SU-DHL-6 (cell line): ENCODE results near the gene CDH13.

ENCODE experiments used
- H2AFZ ChIP-seq: fragments of 200-600 bp; sonication (generic); 2 replicates; pipeline ENCODE4 v1.6.1; 2014; ENCODE audit warnings: low read depth, mild to moderate bottlenecking, moderate library complexity, mixed read lengths, antibody characterized with exemption, low read length; ENCODE audit not compliant: severe bottlenecking
- H3F3A ChIP-seq: fragments of 200-600 bp; shearing (Covaris generic); 2 replicates; pipeline ENCODE4 v1.6.0; 2016; ENCODE audit warnings: antibody characterized with exemption, mild to moderate bottlenecking; ENCODE audit not compliant: insufficient read depth
- H3K27ac ChIP-seq: fragments of 200-600 bp; sonication (generic); 2 replicates; pipeline ENCODE4 v1.5.1; 2016; ENCODE audit warnings: low read depth, mild to moderate bottlenecking, low read length, moderate library complexity, mixed read lengths
- H3K27me3 ChIP-seq: fragments of 200-600 bp; sonication (generic), shearing (Covaris generic); 2 replicates; pipeline ENCODE4 v1.6.0; 2014; ENCODE audit warnings: mild to moderate bottlenecking, low read length
- H3K36me3 ChIP-seq: fragments of 200-600 bp; sonication (generic); 2 replicates; pipeline ENCODE4 v1.6.1; 2014; ENCODE audit warnings: mild to moderate bottlenecking, low read length, mixed read lengths
- H3K4me2 ChIP-seq: fragments of 300-600, 200-600 bp; shearing (Covaris generic), sonication (generic); 2 replicates; pipeline ENCODE4 v1.6.0; 2014; ENCODE audit warnings: low read length, low read depth, mild to moderate bottlenecking; ENCODE audit not compliant: poor library complexity, severe bottlenecking
- H3K4me3 ChIP-seq: fragments of 200-600 bp; sonication (generic); 2 replicates; pipeline ENCODE4 v1.5.1; 2014; ENCODE audit warnings: antibody characterized with exemption, low read length, mild to moderate bottlenecking, mixed read lengths; ENCODE audit not compliant: insufficient read depth, poor library complexity, severe bottlenecking
- H3K79me2 ChIP-seq: fragments of 200-600 bp; sonication (generic); 2 replicates; pipeline ENCODE4 v1.6.1; 2014; ENCODE audit warnings: mild to moderate bottlenecking, low read length, moderate library complexity; ENCODE audit not compliant: insufficient read depth
- H3K9ac ChIP-seq: fragments of 200-600 bp; sonication (generic); 2 replicates; pipeline ENCODE4 v1.7.0; 2014; ENCODE audit warnings: mild to moderate bottlenecking, low read length
- H3K9me2 ChIP-seq: fragments of 200-600 bp; sonication (generic); replicated peaks from 2 replicates; pipeline ENCODE4 v1.6.1; 2014; ENCODE audit warnings: low read length; ENCODE audit not compliant: insufficient read depth
- H3K9me3 ChIP-seq: fragments of 200-600 bp; sonication (generic); 2 replicates; pipeline ENCODE4 v1.6.1; 2014; ENCODE audit warnings: low read length, mixed read lengths; ENCODE audit not compliant: insufficient read depth
- H4K20me1 ChIP-seq: fragments of 200-600 bp; sonication (generic); 2 replicates; pipeline ENCODE4 v1.6.1; 2014; ENCODE audit warnings: low read depth, mild to moderate bottlenecking, antibody characterized with exemption, low read length, moderate library complexity, mixed read lengths
- CTCF ChIP-seq: fragments of 200-600 bp; sonication (generic); IDR thresholded peaks from one replicate; pipeline ENCODE4 v1.5.1; 2017; ENCODE audit warnings: antibody characterized with exemption, mild to moderate bottlenecking, low read length, moderate library complexity; ENCODE audit not compliant: insufficient read depth, poor library complexity, severe bottlenecking
- EZH2phosphoT487 ChIP-seq: fragments of 200-600 bp; sonication (generic), shearing (Covaris generic); conservative IDR thresholded peaks from 2 replicates; pipeline ENCODE4 v1.6.1; 2018; ENCODE audit warnings: mild to moderate bottlenecking, antibody characterized with exemption, low read length, moderate library complexity, mixed read lengths

The CDH13 gene

DNA sequence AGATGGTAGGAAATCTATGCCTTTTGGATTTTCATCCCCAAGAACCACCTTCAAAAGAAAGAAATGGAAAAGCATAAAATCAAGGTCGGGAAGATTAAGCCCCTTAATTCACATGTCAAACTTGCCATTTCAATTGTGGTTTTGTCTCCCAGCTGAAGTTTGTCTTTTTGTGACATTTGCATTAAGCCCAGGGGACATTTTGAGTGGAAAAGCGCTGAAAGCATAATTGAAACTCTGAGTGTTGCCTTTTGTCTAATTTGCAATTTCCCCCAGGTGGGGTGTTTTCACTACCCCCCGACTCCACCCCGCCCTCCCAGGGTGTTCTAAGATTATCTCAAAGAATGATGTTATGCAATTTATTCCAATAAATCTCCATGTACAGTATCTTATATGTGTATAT lies 396.2 kb downstream of the CDH13 start:
- no peak overlapping the region for H3K4me2 ChIP-seq
- no peak for TF ChIP-seq EZH2phosphoT487
- TF ChIP-seq CTCF: no peak
- H3K9me2 ChIP-seq: no peaks in the 10 kb centered on the region
- no peak overlapping the region for H3K9ac ChIP-seq
- no peak overlapping the region for H3K4me3 ChIP-seq
- no peak overlapping the region for H2AFZ ChIP-seq
- no peaks in the 10 kb centered on the region for H3K27me3 ChIP-seq
- H3K36me3 ChIP-seq: no peaks in the 10 kb centered on the region
- H3K9me3 ChIP-seq: no peaks in the 10 kb centered on the region
- no peaks in the 10 kb centered on the region for H3F3A ChIP-seq
- no peaks in the 10 kb centered on the region for H4K20me1 ChIP-seq
- H3K27ac ChIP-seq: no peak overlapping the region
- no peaks in the 10 kb centered on the region for H3K79me2 ChIP-seq

GRCh38 chr16:83023640-83024039 lies 396.9 kb downstream of the CDH13 start:
- Histone ChIP-seq H3K27me3 (no peaks in the 10 kb centered on the region), H3F3A (no peaks in the 10 kb centered on the region), H3K27ac (no peak overlapping the region), H3K79me2 (no peaks in the 10 kb centered on the region), H4K20me1 (no peaks in the 10 kb centered on the region), H3K9ac (no peak overlapping the region), H3K4me2 (no peak overlapping the region), H3K9me3 (no peaks in the 10 kb centered on the region), H3K4me3 (no peak overlapping the region), H3K36me3 (no peaks in the 10 kb centered on the region), H3K9me2 (no peaks in the 10 kb centered on the region), H2AFZ (no peak overlapping the region)
- TF ChIP-seq CTCF (no peak), EZH2phosphoT487 (no peak)

GRCh38 chr16:83027973-83028372 lies 401.2 kb downstream of the CDH13 start:
- no peaks in the 10 kb centered on the region for H4K20me1 ChIP-seq
- no peak overlapping the region for H3K9ac ChIP-seq
- H3K9me2 ChIP-seq: no peaks in the 10 kb centered on the region
- H3K4me2 ChIP-seq: no peak overlapping the region
- H3K9me3 ChIP-seq: no peaks in the 10 kb centered on the region
- TF ChIP-seq EZH2phosphoT487: no peak
- no peak for TF ChIP-seq CTCF
- H3K36me3 ChIP-seq: no peaks in the 10 kb centered on the region
- no peak overlapping the region for H3K27ac ChIP-seq
- no peaks in the 10 kb centered on the region for H3F3A ChIP-seq
- no peak overlapping the region for H3K4me3 ChIP-seq
- H3K79me2 ChIP-seq: no peaks in the 10 kb centered on the region
- H2AFZ ChIP-seq: no peak overlapping the region
- no peaks in the 10 kb centered on the region for H3K27me3 ChIP-seq

DNA sequence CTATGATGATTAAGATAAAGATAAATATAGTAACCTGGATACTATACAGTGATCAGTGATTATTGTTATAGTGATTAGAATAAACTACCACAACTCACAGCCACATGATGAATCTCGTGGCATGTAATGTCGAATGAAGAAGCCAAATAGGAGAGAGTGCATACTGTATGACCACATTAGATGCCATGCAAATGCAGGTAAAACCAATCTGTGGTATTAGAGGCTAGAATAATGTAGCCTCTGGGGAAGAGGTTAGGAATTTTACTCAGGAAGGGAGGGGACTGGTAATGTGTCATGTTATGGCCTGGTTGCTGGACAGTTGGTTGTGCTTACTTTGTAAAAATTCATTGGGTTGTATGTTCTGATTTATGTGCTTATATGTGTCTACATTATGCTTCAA lies 402.7 kb downstream of the CDH13 start:
- Histone ChIP-seq H3K9me2 (no peaks in the 10 kb centered on the region), H3K27ac (no peak overlapping the region), H4K20me1 (no peaks in the 10 kb centered on the region), H3K4me3 (no peak overlapping the region), H3F3A (no peaks in the 10 kb centered on the region), H3K4me2 (no peak overlapping the region), H3K79me2 (no peaks in the 10 kb centered on the region), H3K9me3 (no peaks in the 10 kb centered on the region), H3K27me3 (no peaks in the 10 kb centered on the region), H3K36me3 (no peaks in the 10 kb centered on the region), H3K9ac (no peak overlapping the region), H2AFZ (no peak overlapping the region)
- TF ChIP-seq EZH2phosphoT487: no peak
